Lung microvascular endothelial cell (primary cell): ENCODE measurements around the gene HBD. TPM values are rescaled to one million over a fixed set of nuclear protein-coding genes. Genes with fewer than 3 reads are reported as not detected.

Experiments
- DNase-seq, 2 donors: peaks; one replicate each; pipeline versions ENCODE4 v3.0.0 to v3.0.0-alpha.2; 2010; ENCODE audit warnings: low read depth in 2 of 2
- total RNA-seq: library from RNA; depleted of rRNA; stranded (reverse); fragments of >200 nt; gene quantifications from 2 replicates; pipeline ENCODE4 v1.2.1, GENCODE V29; 2014

The HBD gene
- total RNA-seq, 1 donor from 2014 or later: not detected

DNA sequence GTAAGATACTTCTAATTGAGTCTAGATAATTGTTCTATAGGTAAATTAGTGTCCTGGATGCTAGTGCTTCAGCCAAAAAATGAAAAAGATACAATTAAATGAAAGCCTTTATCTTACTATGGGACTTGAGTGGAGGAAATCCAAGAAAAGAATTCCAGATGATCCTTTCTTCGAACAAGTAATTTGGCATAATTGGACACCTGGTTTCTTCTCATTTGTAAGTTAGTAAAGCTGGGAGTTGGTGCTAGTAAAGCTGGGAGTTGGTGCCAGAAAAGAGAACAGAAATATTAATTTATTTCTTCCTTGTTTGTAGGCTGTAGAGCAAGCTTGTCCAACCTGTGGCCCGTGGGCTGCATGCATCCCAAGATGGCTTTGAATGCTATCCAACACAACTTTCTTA, 46.1 kb downstream of the HBD start:
- no peak for DNase-seq

Other genes with a start within 250 kb of the HBD start
- not detected in 2 replicates for gene OR51L1, start 239.6 kb downstream of the HBD start, total RNA-seq
- not detected in 2 replicates for gene OR52J3, start 188.0 kb downstream of the HBD start, total RNA-seq
- not detected in 2 replicates for gene OR52E2, start 174.9 kb downstream of the HBD start, total RNA-seq
- gene OR52E1, start 164.9 kb downstream of the HBD start, total RNA-seq: not detected in 2 replicates
- gene OR52A5, start 96.1 kb downstream of the HBD start, total RNA-seq: not detected in 2 replicates
- not detected in 2 replicates for gene OR52A1, start 79.7 kb downstream of the HBD start, total RNA-seq
- not detected in 2 replicates for gene OR51V1, start 33.8 kb downstream of the HBD start, total RNA-seq
- not detected in 2 replicates for gene HBB, start 7.4 kb downstream of the HBD start, total RNA-seq
- not detected in 2 replicates for gene HBG1, start 15.4 kb upstream of the HBD start, total RNA-seq
- not detected in 2 replicates for gene HBG2, start 20.3 kb upstream of the HBD start, total RNA-seq
- 0.22 TPM in 1 of 2 replicates, not detected in the other for gene HBE1, start 35.5 kb upstream of the HBD start, total RNA-seq
- gene OR51B4, start 67.5 kb upstream of the HBD start, total RNA-seq: not detected in 2 replicates
- gene OR51B2, start 89.8 kb upstream of the HBD start, total RNA-seq: not detected in 2 replicates
- not detected in 2 replicates for gene OR51B5, start 109.0 kb upstream of the HBD start, total RNA-seq
- not detected in 2 replicates for gene OR51B6, start 117.0 kb upstream of the HBD start, total RNA-seq
- not detected in 2 replicates for gene OR51M1, start 149.3 kb upstream of the HBD start, total RNA-seq
- gene OR51Q1, start 187.6 kb upstream of the HBD start, total RNA-seq: not detected in 2 replicates
- not detected in 2 replicates for gene OR51I1, start 207.0 kb upstream of the HBD start, total RNA-seq
- not detected in 2 replicates for gene OR51I2, start 214.8 kb upstream of the HBD start, total RNA-seq